ENCODE data around the gene ZFYVE28.

DNA sequence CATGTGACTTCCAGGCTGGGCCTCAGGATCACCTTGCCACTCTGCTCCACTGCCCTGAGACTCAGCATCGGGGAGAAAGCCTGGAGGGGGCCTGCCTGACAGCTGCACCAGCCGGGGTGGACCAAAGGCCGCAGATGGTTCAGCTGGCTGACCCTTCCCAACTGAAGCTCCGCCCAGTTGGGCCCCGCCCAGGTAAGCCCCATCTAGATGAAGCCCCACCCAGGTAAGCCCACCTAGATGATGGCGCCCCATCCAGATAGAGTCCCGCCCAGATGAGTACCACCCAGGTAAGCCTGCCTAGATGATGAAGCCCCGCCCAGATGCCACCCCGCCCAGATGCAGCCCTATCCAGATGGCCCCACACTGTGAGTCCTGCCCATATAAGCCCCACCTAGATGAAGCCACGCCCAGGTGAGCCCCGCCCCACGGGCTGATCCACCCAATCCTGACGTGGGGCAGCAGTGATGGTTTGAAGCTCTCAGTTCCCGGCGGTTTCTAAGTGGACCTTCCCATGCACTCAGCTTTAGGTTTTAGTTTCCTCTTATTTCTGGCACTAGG, 10.0 kb downstream of the ZFYVE28 start:
- TF ChIP-seq EP300 (IDR thresholded peaks at IDR 0.05) (no peak), POLR2AphosphoS5 (IDR thresholded peaks at IDR 0.05) (no peak), POLR2A (IDR thresholded peaks at IDR 0.05) (no peak)
- TF ChIP-seq, protein P1, sequence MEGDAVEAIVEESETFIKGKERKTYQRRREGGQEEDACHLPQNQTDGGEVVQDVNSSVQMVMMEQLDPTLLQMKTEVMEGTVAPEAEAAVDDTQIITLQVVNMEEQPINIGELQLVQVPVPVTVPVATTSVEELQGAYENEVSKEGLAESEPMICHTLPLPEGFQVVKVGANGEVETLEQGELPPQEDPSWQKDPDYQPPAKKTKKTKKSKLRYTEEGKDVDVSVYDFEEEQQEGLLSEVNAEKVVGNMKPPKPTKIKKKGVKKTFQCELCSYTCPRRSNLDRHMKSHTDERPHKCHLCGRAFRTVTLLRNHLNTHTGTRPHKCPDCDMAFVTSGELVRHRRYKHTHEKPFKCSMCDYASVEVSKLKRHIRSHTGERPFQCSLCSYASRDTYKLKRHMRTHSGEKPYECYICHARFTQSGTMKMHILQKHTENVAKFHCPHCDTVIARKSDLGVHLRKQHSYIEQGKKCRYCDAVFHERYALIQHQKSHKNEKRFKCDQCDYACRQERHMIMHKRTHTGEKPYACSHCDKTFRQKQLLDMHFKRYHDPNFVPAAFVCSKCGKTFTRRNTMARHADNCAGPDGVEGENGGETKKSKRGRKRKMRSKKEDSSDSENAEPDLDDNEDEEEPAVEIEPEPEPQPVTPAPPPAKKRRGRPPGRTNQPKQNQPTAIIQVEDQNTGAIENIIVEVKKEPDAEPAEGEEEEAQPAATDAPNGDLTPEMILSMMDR (IDR thresholded peaks at IDR 0.05) = no peak

Data from stomach (tissue), 4 donors.